Effector CD8-positive, alpha-beta T cell (primary cell): ENCODE data around the gene LRPAP1.
A peak's percentile ranks its signal among the peaks of the same experiment; 100 is the strongest.

Source experiments
- DNase-seq: peaks from one replicate; lab custom pipeline; 2025; lab: John Stamatoyannopoulos, UW

The LRPAP1 gene

GRCh38 chr4:3485886-3486540, 46.2 kb downstream of the LRPAP1 start:
- no peak for DNase-seq

- no peak for DNase-seq
These were observed 47.0 kb downstream of the LRPAP1 start for GRCh38 chr4:3485011-3485791.

GRCh38 chr4:3484057-3484973, 47.9 kb downstream of the LRPAP1 start:
- no peak for DNase-seq

DNA sequence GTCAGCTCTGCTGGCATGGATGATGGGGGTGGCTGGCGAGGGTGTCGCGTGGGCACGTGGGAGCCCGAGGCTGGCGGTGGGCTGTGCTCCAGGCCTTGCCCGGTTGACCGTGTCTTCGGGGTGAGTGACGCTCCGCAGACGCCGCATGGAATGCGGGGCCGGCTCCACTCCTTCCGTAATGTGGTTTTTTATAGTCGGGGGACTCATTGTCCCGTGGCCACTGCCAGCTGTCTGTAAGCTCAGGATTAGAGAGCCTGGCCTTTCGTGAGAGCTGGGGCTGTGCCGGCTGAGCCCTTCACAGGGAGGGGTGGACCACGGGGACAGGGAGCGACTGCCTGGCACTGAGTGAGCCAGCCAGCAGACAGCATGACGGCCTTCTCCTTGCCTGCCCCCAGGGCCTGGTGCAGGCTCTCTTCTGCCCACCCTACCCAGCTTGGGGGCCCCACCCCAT, 48.7 kb downstream of the LRPAP1 start:
- DNase-seq, result no peak

GRCh38 chr4:3482707-3483106, 49.5 kb downstream of the LRPAP1 start:
- no peak for DNase-seq

GRCh38 chr4:3481783-3482393, 50.3 kb downstream of the LRPAP1 start:
- no peak for DNase-seq

DNA sequence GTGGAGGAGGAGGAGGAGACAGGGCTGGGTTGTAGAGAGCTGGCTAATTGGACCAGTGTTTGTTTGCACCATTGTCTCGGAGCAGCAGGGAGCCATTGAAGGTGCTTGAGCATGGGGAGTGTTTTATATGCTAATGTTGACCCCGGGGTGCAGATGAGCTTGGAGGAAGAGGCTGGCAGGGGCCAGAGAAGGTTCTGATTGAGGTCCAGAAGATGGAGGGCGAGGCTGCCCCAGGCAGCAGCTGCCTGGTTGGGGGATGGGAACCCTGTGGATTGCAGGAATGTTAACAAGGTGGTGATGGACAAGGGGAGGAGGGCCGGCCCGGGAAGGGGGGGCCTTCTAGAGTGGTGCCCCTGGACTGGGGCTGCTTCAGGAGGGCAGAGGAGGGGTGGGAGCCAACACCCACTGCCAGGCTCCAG, 51.1 kb downstream of the LRPAP1 start:
- no peak for DNase-seq

- DNase-seq, result peak; percentile 62
These were observed 51.6 kb downstream of the LRPAP1 start for GRCh38 chr4:3480528-3481112.

DNA sequence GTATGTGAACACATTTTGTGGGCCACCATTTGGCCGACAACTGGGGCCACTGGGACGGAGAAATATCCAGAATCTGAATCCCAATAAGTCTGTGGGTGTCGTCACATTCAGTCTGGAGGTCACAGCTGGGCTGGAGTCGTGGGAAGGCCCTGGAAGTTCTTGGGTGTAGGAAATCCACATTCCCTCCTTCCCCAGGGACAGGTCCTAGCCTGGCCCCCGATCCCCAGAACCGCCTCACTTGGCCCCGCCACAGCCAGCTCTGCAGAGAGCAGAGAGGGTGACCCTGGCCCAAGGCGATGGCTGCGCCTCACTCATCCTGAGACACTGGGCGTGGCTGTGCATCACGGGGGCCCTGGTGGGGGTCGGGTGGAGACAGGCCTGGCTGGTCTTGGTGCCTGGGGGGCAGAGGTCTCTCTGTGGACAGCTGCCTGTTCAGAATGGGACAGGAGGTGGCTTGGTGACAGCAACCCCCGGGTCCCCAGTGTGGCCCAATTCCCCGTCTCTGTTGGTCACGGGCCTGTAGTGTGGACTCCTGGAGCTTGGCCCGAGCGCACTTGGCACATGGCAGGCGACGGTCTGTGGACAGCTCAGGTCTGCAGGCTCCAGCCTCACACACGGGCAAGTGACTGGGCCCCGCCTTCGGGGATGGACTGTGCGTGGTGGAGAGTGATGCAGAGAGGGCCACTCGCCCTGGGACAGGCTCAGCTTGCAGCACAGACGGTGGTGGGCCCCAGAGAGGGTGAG, 52.7 kb downstream of the LRPAP1 start:
- DNase-seq, result no peak

- no peak for DNase-seq
These were observed 53.5 kb downstream of the LRPAP1 start for GRCh38 chr4:3478446-3479357.

GRCh38 chr4:3477750-3478430, 54.3 kb downstream of the LRPAP1 start:
- DNase-seq, result no peak

DNA sequence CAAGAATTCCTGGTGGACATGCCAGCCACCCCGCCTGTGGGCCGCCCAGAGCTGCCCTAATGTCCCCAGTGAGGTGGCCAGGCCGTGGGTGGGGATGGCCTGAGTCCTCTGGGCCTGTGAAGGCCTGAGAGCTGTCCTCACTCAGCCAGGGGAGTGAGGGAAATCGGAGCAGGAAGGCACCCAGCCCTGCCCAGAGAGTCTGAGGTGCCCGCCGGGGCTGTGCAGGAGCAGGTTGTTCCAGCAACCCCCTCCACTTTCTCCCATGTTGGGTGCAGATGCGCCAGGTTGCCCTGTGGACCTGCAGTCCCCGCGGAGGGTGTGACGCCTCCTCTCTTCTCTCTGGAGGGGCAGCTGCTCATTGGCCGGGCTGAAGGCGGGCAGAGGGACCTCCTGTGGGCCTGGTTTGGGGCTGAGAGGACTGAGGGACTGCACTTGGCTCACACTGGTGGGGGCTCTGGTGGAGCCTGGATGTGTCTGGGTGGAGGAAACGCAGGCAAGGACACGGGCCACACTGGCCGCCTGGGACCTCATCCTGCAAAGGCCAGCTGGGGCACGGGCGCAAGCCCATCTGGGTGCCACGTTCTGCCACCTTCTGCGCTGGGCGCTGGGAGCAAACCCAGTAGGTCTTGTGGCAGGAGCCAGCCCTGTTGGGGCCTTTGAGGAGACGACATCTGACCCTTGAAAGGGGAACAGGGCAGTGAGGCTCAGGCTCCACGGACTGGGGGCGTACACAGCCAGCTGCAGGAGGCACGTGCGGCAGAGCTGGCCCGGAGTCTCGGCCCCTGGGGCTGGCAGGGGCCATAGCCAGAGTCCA, 55.1 kb downstream of the LRPAP1 start:
- DNase-seq, result no peak

GRCh38 chr4:3476341-3476747, 55.9 kb downstream of the LRPAP1 start:
- DNase-seq, result no peak

DNA sequence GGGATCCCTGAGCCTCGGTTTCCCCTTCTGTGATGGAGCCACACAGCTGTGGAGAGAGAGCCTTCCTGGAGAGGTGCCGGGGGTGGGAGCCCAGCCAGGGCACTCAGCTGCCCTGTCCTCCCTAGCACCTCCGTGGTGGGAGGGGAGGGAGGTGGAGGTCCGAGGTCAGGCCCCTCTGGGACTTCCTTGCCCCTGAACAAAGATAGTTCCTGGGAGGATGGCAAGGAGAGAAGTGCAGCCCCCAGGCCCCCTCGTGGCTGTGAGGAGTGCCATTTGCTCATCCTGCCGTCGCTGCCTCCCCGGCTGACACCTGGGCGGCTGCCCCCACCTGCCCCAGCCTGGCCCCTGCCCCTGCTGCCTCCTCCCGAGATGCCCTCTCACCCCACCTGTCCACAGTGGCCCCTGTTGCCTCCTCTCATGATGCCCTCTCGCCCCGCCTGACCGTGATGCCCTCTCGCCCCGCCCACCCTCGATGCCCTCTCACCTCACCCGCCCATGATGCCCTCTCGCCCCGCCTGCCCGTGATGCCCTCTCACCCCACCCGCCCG, 56.4 kb downstream of the LRPAP1 start:
- DNase-seq, result no peak

GRCh38 chr4:3475041-3475712, 57.0 kb downstream of the LRPAP1 start:
- no peak for DNase-seq

GRCh38 chr4:3473996-3474765, 58.0 kb downstream of the LRPAP1 start:
- DNase-seq, result no peak
